Occipital lobe (tissue), 2 donors: ENCODE data around the gene MAPK11. TPM values are rescaled to one million over a fixed set of nuclear protein-coding genes. Genes with fewer than 3 reads are reported as not detected.

Source experiments
- DNase-seq: peaks from one replicate; lab custom pipeline; 2025; lab: John Stamatoyannopoulos, UW
- total RNA-seq: library from RNA; depleted of rRNA; stranded (reverse); fragments of >200 nt; gene quantifications from one replicate; pipeline ENCODE4 v1.2.3, GENCODE V29; 2014

The MAPK11 gene
- total RNA-seq, 1 donor from 2014 or later, result 21.8 TPM

DNA sequence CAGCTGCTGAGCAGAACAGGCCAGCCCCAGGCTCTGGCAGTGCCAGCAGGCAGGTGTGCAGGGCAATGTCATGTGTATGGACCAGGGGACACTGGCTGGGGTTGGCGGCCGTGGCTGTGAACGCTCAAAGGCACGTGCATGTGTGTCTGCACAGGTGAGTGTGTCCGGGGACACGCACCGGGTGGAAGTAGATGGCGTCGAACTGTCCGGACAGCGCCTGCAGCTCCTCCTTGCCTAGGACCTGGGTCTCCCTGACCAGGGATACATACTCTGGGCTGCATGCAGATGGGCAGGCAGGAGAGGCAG, 20.0 kb downstream of the MAPK11 start:
- no peak for DNase-seq

DNA sequence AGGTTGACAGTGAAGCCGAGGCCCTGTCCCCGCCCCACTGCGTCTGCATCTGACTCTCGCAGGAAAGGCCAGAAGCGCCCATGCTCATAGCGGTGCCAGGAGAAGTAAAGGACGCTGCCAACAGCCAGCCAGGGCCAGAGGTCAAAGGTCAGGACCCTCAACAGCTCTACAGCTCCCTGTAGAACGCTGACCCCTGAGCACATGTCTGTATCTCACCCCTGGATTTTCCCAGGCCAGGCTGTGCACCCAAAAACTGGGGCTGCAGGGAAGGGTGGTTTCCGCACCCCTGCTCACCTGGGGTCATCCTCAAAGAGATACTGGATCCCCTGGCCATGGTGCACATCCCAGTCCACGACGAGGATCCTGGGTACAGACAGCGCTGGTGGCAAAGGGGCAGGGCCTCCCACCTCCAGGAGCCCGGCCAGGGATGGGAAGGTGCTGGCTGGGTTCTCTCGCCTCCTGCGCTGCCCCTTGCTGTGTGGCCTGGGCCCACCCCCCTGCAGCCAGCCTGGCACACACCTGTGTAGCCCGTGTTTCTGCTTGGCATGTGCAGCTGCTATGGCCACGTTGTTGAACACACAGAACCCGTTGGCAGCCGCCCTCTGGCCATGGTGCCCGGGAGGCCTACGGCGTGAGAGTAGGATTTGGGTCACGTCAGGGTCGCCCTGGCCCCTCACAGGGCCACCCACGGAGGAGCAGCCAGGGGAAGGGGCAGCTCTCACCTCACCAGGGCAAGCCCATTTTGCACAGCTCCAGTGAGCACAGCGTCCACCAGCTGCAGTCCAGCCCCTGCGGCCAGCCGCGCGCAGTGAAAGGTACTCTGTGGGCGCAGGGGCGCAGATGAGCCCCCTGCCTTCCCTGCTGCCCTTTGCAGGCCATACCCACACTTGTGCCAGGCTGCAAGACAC, 20.6 kb downstream of the MAPK11 start:
- DNase-seq, result no peak

DNA sequence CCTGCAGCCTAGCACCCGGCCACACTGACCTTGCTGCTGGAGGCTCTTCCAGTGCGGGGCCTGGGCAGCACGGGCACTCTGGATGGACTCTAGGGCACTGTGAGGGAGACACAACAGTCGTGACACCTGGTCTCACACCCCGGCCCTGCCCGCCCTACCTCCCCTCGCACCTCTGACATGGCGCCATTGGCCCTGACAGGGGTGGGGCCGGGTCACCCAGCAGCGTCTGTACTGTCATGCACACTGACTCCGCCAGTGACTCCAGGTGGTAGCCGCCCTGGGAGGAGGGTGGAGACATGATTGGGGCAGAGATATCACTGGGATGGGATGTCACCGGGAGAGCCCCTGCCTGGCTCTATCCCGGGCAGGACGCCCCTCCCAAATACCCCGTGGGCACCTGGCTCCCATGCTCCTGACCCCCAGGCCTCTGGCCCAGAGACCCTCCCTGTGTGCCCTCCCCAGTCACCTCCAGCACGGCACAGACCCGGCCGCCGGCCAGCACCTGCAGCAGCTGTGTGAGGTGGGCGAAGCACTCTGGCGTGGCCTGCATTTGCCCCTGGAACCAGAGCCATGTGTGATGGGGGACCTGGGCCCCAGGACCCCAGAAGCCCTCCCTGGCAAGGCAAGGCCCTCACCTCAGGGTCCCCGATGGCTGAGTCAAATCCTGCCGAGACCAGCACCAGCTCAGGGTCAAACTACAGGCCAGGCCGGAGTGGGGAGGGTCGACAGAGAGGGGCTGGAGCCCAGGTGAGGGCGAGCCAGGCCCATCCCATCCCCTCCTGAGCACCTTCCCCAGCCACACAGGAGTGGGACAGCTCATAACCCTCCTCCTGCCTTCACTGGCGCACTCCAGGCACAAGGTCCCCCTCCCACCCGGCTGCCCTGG, 21.7 kb downstream of the MAPK11 start:
- no peak for DNase-seq

DNA sequence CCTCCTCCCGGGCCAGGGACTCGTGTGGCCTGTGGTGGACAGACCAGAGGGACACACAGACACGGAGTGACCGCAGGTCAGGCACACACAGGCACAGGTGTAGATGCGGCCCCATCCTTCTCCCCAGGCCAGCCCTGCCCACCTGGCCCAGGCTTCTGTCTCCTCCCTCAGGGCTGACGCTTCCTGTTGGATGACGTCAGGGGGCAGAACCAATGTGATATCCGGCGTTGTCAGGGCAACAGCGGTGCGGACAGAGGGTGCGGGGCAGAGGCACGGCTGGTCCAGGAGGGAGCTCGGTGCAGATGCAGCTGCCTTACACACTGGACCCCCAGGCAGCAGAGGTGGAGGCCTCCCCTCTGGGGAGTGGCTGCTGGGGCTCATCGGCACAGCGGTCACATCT, 22.4 kb downstream of the MAPK11 start:
- no peak for DNase-seq

DNA sequence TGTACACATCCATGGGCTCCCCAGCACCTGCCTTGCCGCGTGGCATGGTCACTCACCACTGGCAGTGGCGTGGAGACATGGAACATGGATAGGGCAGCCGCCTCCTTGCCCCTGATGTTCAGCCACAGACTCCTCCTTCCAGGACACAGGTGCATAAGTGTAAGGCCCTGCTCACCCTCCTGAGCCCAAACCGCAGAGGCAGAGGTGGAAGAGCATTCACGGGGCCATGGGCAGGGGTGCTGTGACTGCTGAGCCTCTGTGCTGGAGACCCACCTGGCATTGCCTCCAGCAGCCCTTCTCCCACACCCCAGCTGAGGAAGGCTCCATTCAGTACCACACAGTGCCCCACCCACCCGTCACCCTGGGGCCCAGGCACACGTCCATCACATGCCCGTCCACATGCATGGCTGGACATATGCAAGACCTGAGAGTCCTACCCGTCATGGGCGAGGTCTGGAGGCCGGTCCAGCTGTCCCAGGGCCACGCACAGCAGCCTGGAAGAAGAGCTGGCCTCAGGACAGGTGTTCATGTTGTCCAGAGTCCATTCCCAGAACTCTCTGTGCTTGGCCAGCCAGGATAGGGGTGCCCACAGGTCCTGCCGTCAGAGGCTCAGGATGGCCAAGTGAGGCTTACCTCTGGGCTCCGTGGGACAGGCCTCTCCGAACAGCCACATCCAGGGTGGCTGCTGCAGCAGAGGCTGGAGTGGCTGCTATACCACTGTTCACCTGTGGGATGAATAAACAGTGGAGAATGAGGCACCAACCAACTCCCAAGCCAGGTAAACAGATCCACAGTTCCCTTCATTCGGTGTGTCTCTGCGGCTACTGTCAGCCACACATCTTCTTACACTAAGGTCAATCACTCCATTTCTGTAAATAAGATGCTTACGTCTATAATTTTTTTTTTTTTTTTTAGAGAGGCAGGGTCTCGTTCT, 23.7 kb downstream of the MAPK11 start:
- DNase-seq, result no peak

DNA sequence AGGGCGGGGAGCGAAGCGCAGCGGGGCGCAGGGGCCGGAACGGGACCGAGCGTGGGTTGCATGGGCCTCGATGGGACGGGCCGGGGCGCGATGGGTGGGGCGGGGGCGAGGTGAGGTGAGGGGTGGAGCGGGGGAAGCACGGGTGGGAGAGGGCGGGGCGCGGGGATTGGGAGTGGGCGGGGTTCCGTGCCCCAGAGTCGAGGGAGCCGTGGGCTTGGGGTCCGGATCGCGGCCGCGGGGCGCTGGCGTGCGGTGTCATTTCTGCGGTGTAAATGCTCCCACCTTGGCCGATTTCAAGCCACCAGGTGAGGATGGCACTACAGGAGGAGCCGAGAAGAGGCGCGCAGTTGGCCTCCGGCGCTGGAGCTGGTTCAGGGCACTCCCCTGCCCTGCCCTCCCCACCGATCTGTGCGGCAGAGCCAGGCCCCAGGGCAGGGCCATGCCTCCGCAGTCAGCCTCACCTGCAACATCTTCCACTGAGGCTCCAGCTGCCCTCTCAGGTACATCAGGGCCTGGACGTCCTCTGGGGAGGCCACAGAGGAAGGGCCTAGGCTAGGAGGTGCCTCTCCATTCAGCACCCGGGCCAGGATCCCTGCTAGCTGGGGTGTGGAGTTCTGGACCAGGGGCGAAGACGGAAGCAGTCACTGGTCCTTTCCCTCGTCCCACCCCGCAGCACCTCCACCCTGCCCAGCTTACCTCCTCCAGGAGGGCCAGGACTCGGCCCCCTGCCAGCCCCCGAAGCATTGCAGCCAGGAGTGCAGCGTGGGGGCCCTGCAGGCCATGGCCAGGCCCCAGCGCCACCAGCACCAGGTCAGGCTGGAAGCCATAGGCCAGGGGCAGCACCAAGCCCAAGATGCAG, 24.7 kb downstream of the MAPK11 start:
- no peak for DNase-seq

DNA sequence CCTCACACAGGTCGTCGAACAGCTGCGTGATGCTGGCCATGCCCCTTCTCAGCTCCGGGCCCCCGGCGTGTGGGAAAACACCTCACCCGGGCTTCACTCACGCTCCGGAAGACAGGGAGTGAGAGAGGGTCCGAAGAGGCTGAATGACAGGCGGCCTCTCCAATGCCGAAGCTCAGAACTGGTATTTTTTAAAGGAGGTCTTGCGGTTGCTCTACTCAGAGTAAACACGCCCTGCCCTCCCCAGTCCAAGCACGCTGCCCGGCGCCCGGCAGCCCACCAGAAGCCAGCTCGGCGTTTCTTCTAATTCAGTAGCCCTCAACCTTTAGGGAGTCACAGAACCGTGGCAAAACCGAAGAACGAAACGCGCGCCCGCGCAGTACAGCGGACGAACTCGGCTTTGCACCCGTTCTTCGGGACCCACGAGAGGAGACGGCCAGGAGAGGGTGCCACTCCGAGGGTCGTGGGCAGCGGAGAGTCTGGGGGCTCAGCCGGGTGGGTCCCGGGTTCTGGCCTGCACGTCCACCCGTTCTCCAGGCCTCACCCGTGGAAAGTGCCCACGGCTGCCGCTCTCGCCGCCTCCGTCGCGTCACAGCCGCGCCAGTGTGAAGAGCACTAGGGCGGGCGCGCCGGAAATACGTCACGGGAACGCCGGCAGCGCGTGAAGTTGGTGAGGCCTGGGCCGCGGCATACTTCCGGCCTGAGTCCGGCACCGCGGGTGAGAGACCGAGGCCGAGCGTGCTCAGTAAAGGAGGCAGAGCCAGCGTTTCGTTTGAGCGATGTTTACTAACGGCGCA, 25.6 kb downstream of the MAPK11 start, which contains the start of gene TUBGCP6:
Gene TUBGCP6, minus strand, starts transcription at position 604 of the 794 bp plus-strand sequence. Its CDS starts 564 bp downstream, at position 40.
- peak; percentile 89 for DNase-seq

DNA sequence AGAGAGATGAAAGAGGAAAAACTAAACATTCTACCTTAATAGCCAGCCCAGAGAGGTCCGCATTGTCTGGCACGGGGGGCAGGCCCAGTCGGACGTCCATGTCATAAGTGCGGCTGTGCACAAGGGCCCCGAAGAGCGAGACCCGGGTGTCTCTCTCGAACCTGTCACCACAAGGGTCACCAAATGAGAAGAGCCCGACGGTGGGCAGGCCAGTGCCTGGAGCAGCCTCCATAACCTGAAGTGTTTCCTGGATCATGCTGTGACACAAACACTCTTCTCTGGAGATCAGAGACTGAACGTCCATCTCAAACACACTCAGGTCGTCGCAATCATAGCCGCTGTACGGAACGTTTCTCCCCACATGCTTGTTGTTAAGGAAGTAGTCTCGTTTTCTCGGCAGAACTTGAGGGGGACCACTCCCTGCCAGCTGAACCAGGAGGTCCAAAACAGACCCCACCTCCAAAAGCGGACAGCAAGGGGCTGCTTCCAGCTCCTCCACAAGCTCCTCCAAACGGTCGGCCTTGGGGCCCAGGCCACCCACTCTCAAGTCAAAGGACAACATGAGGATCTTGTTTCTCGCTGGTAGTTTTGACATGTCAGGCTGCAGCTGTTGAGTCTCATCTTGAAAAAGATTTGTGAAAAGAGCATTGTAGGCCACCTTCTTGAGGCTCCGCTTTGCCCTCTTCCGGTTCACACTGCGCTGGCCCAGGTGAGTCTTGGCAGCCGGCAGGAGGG, 26.3 kb downstream of the MAPK11 start:
- DNase-seq, result no peak

DNA sequence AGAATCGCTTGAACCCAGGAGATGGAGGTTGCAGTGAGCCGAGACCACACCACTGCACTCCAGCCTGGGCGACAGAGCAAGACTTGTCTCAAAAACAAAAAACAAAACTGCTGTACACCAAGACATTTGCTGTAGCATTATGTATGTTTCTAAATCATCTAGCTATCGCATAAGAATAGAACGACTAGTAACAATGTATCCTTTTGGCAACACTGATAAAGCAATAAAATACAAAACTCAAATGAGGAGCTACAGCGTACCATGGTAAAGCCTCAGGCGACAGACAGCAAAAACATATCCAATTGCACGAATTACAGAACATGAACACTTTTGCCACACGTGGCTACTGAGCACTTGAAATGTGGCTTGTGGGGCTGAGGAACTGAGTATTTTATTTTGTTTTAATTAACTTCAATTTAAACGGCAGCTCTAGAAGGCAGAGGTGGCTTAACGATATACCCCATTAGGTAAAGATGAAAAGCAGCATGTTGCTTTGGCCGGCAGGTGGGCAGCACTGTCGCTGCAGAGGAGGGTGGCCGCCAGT, 27.7 kb downstream of the MAPK11 start:
- DNase-seq, result no peak

DNA sequence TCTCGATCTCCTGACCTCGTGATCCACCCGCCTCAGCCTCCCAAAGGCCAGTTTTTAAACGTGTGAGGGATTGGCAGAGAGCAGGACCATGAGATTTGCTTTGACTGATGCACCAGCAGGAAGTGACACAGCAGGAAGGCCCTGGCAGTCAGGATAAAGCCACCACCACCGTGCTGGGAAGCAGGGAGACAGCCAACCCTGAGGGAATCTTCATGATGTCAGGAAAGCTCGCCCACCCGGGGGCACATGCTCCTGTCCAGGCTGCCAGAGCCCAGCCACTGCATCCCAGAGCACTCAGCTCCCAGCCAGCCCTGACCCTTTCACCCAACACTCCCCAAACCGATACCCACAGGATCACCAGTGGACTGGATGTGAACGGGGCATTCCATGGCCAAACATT, 31.4 kb downstream of the MAPK11 start:
- no peak for DNase-seq

DNA sequence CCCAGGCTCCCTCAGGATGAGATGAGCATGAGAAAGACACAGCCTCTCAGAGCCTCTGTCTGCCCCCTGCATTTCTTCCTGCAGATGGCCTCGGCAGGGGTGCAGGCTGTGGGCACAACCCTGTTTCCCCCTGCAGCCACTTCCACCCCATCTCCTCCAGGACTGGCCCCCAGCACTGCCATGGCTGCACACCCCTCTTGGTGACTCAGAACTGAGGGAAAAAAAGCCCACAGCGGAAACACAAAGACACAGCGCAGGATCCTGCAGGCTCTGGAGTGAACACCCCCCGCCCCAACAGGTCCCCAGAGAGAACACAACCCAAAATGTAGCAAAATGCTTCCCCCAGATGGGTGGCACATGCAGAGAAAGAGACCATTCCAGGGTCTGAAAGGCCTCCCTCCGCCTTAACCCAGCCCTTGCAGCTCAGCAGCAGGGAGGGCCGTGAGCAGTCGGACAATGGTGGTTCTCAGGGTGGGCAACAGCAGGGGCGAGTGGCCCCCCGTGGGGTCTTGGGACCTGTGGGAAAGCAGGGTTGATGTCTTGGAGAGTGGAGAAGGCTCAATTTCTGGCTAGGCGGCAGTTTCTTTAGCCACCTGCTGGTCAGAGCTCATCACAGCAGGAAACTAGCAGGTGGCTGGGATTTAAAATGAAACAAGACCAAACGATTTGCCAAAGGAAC, 33.3 kb downstream of the MAPK11 start:
- no peak for DNase-seq

DNA sequence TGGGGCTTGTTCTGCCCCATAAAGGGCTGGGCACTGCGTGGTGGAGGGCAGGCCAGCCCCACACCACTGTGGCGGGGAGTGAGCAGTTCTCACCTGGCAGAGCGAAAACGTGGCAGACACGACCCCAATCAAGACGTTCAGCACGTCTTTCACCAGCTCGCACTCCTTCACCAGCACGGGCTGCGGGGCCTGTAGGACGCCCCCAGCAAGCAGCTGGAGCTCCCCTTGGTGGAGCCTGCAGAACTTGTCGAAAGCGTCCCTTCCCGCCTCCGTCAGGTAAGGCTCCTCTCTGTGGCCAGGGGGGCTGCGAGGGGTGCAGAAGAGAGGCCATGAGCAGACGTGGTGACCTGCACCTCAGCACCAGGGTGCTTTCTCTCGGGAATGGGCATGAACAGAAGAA, 37.0 kb downstream of the MAPK11 start:
- DNase-seq, result no peak

DNA sequence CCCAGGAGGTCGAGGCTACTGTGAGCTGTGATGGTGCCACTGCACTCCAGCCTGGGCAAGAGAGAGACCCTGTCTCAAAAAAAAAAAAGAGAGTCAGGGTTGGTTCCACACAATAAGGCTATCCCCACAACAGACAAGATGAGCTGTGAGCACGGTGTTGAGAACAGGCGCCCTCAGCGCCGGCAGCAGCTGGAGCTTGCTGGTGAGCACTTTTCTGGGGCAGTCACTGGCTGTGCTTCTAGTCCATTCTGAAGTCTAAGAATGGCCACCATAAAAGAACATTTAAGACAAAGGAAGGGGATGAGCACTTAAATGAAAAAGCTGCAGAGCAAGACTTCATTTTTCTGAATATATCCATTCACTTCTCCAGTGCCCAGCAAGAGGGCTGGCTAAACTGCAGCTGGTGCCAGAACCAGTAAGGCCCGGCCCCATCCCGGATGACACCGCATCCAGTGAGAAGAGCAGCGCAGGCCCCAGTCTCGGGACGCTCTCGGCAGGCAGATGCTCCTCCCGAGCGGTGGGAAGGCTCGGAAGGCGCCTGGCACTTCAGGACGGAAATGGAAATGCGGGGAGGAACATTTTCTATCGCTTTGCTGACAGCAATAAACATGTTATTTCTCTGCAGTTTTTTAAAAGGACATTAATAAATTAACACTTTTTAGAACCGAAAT, 37.6 kb downstream of the MAPK11 start:
- no peak for DNase-seq

DNA sequence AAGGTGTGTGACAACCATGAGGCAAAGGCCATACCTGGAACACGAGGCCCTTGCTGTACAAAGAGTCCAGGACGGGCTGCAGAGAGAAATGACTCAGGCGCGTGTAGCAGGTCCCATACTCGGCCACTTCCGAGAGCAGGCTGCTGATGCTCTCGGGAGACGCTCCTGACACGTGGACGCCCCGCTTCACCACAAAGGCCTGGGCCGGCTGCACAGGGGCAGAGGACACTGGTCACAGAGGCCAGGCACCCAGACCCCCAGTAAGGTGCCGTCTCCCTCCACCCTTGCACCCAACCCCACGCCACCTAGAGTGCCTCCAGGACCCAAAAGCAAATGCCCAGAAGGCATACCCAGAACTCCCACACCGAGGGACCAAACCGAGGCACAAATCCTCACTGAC, 40.8 kb downstream of the MAPK11 start:
- DNase-seq, result no peak

DNA sequence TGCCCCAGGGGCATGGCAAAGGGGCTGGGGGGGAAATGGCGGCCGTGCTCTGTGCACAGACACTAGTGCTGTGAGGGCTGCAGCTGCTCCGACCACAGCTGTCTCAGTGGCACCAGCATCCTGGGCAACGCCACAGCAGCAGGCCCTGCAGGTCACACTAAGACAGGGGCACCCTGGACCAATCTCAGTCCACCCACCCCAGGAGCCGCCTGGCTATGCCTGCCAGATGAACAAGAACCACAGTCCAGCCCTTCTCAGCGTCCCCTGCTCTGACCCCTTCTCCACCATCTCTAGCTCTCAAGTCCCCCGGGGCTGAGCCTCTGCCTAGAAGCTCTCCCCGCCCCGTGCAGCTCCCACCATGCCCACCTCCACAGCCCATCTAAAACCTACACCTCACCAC, 41.8 kb downstream of the MAPK11 start:
- no peak for DNase-seq

DNA sequence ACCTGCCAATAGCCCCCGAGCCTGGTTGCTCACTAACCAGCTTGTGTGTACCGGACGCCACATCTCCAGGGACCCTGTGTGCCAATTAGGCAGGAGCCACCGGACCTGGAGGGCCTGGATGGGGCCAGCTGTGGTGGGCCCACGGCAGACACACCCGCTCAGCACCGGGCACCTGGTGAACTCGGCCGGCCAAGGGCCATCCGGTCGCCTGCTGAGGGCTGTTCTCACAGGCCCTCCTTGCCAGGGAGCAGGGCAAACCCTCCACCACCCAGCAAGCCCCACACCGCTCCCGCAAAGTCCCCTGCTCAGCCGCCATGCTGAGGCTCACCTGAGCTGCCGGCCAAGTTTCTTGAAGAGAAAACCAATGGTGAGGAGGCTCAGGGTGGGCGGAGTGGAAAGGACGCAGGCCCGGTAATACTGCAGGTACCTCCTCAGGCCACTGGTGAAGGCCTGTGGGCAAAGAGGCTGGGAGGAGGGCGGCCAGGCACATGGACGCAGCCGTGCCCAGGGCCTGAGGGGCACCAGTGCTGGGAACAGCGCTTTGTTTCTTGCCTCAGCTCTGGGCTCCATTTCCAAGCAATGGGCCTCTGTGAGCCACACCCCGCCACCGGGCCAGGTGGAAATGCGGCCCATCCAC, 42.5 kb downstream of the MAPK11 start:
- DNase-seq, result no peak

DNA sequence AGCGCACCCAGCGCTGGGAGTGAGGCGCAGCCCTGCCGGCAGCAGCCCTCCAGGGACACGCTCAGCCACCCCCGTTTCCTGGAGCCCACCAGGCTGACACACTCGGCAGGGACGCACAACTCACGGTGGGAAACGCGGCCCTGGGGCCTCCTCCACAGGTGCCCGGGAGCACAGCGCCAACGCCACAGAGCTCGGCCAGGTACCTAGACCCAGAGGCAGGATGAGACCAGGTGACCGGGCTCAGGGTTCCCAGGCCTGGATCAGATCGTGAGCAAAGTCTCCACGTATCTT, 43.4 kb downstream of the MAPK11 start:
- no peak for DNase-seq
